ENCODE data around the gene NUP42.

Gene NUP42

GRCh38 chr7:23238983-23239652 lies 57.3 kb downstream of the NUP42 start:
- no peak for DNase-seq

GRCh38 chr7:23239698-23240097 lies 57.9 kb downstream of the NUP42 start:
- DNase-seq, result no peak

DNA sequence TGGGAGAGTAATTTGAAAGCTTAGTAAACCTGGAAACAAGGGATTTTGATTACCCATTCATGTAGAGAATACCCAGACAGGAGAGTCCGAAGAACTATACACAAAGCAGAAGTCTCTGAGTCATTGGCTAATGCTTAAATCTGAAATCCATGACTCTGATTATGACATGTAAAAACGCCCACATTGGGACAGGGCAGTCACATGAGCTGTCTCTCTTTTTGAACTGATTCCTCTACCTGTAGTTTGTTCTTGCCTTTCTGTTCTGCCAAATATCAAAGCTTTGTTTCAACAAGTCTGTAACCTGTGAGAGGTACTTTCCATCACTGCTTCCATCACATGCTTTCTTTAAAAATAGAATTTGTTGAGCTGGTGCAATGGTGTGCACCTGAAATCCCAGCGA lies 60.5 kb downstream of the NUP42 start:
- no peak for DNase-seq

DNA sequence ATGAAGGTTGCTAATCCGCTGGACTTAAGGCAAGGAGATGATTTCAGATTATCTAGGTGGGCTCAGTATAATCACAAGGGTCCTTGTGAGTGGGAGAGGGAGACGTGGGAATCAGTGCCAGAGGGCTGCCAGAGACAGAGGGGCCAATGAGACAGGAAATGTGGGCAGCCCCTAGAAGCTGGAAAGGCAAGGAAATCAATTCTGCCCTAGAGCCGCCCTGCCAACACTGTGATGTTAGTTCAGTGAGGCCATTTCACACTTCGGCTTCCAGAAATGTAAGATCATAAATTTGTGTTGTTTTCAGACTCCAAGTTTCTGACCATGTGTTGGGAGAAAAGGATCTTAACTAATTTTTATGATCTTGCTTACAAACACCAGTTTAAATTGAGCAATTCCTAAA lies 61.1 kb downstream of the NUP42 start:
- DNase-seq, result no peak

DNA sequence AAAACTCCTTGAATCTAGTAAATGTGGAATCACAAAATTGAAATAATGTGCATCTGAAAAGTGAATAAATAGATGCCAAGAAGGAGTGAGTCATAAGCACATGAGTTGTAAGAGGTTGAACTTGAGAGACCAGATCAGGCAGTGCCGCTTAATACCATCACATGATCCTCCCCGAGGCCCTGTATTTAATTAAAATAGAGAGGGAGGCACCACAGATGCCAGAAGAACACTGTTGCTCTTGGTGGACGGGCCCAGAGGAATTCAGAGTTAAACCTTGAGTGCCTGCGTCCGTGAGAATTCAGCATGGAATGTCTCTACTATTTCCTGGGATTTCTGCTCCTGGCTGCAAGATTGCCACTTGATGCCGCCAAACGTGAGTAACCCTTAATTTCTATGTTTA lies 64.7 kb downstream of the NUP42 start, which contains the start of gene GPNMB:
Gene GPNMB, plus strand, starts transcription at position 221 of the 400 bp plus-strand sequence. Its CDS starts 83 bp downstream, at position 304.
- DNase-seq, result no peak

DNA sequence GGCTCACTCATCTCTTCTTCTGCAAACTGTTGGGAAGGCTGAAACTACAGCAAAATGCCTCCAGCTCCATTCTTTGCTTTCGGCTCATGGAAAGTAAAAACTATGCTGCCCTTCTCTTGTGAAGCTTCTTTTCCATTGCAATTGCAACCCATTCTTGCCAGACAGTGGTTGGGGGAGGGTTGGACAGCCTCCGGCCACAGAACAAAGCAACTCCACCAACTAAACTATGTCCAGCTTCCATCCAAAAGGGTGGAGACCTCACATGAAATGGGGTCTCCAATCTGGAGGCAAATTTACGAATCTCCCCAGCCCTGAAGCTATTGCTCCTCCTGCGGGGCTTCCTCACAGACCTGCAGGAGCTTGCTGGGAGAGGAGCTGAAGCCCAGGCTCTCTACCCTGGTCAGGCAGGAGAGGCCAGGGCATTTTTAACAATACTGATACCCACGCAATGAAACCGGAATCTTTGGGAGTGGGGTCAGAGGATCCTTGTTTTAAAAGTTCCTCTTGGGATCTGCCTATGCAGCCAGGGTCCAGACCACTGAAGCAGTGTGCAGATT lies 65.3 kb downstream of the NUP42 start:
- DNase-seq, result no peak

DNA sequence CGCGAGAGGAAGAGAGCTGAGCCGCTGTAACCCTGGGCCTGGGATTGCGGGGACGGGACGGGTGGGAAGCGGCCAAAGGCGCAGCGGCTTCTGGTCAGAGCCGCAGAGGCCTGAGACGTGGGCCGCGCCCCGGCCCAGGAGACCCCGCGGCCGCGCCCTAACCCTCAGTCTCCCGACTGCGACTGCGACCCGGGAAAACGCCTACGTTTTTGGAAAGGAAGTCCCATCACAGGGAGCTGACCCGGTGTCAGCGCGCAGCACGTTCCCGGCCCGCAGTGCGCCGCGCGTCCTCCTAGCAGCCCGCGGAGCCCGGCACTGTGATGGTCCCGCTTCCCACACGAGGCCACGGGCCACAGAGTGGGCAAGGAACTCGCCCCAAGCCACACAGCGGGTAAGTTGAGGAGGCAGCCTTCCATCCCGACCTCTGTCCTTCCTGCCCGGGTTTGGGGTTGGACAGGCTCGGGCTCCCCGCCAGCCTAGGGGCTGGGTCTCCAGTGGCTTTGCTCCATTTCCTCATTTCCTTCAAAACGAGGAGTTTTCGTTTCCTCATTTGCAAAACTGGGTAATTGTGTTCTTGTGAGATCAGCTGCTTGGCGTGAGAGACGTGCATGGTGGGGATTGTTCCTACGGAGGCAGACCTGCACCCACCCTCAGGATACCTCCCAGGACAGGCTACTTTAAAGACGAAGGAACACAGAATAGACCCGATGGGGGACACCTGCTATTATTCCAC lies 65.9 kb downstream of the NUP42 start:
- no peak for DNase-seq

DNA sequence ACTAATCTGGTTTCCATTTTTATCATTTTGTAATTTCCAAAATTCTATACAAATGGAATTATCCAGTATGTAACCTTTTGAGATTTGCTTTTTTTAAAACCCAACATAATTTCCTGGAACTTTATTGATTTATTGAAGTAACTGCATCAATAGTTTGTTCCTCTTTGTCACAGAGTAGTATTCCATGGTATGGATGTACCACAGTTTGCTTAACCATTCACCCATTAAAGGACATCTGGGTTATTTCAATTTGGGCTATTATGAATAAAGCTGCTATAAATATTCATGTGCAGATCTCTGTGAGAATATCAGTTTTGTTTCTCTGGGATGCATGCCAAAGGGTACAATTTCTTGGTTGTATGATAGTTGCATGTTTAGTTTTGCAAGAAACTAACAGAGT lies 67.6 kb downstream of the NUP42 start:
- DNase-seq, result no peak
